PC-3 (cell line): ENCODE data around the gene IL3RA.

Source experiments
- EZH2 ChIP-seq: fragments of 300-600 bp; sonication (generic); IDR thresholded peaks from one replicate; pipeline ENCODE4 v1.6.1; 2017; ENCODE audit warnings: antibody characterized with exemption, mild to moderate bottlenecking, low read length; ENCODE audit not compliant: unreplicated experiment
- TF ChIP-seq, protein P1 (sequence below): fragments of 300-600 bp; sonication (generic); conservative IDR thresholded peaks from 2 replicates; pipeline ENCODE4 v1.5.1; 2017; ENCODE audit warnings: antibody characterized with exemption, low read depth, mild to moderate bottlenecking, low read length

- TF ChIP-seq, protein P1, sequence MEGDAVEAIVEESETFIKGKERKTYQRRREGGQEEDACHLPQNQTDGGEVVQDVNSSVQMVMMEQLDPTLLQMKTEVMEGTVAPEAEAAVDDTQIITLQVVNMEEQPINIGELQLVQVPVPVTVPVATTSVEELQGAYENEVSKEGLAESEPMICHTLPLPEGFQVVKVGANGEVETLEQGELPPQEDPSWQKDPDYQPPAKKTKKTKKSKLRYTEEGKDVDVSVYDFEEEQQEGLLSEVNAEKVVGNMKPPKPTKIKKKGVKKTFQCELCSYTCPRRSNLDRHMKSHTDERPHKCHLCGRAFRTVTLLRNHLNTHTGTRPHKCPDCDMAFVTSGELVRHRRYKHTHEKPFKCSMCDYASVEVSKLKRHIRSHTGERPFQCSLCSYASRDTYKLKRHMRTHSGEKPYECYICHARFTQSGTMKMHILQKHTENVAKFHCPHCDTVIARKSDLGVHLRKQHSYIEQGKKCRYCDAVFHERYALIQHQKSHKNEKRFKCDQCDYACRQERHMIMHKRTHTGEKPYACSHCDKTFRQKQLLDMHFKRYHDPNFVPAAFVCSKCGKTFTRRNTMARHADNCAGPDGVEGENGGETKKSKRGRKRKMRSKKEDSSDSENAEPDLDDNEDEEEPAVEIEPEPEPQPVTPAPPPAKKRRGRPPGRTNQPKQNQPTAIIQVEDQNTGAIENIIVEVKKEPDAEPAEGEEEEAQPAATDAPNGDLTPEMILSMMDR, result no peak
- TF ChIP-seq EZH2, result no peak
These were observed at the start of gene IL3RA for GRCh38 chrX:1336331-1336943.
